ENCODE data around the gene CARMIL1.

DNA sequence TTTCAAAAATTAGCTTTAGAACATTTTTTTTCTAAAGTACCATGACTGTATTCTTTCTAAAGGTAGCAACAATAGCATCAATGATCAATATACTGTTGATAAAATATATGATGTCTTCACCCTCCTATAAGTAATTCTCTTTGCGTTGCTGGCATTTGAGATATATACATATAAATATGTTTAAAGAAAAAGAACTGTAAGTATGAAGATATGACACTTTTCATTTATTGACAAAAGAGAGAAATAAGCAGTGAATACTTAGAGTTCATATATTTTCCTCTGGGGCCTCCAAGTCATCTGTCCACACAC lies 323.5 kb downstream of the CARMIL1 start:
- no peak for TF ChIP-seq EZH2 (IDR thresholded peaks at IDR 0.05; ENCODE audit: insufficient read depth, low read length)
- no peak for TF ChIP-seq CTCF (IDR thresholded peaks at IDR 0.05; ENCODE audit: insufficient read depth, low read depth, low read length)

Data from astrocyte (in vitro differentiated cells and primary cell).